Measurements from ENCODE around the gene PPIF.
"Not testable (repeated sequence)": the region's sequence is repeated elsewhere in the genome, so short reads cannot be mapped to it uniquely, and the experiment has no call there.

PPIF gene

DNA sequence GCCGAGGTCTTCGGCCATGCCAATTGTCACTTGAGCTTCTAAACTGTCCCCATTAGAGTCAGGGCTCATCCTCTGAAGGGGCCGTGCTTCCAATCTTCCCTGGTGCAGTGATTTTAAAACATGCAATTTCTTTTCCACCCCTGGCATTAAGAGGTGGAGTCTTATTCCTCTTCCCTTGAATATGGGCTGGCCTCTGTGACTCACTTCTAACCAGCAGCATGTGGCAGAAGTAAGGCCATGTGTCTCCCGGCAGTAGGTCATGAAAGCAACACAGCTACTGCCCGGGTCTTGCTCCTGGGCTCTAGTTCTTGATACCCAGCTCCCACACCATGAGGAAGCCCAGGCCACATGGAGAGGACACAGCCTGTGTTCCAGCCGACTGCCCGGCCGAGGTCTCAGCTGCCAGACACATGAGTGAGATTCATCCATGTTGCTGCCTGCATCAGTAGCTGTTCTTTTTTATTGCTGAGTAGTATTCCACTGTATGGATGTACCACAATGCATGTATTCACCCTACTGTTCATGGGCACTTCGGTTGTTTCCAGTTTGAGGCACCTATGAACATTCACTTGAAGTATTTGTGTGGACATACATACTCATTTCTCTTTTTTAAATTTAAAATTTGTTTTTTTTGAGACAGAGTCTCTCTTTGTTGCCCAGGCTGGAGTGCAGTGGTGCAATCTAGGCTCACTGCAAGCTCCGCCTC lies 14.5 kb upstream of the PPIF start:
- not testable (repeated sequence) for DNase-seq

DNA sequence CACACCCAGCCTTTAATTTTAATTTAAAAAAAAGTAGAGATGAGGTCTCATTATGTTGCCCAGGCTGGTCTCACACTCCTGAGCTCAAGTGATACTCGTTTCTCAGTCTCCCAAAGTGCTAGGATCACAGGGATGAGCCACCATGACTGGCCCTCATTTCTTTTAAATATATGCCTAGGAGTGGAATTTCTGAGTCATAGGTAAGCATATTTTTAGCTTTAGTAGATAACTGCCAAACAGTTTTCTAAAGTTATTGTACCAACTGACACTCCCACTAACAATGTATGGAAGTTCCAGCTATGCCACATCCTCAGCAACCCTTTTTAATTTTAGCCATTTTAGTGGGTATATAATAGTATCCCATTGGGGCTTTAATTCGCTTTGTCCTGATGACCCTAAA lies 13.8 kb upstream of the PPIF start:
- no peak for DNase-seq

- no peak for DNase-seq
Observed at GRCh38 chr10:79334573-79334972, 12.7 kb upstream of the PPIF start.

DNA sequence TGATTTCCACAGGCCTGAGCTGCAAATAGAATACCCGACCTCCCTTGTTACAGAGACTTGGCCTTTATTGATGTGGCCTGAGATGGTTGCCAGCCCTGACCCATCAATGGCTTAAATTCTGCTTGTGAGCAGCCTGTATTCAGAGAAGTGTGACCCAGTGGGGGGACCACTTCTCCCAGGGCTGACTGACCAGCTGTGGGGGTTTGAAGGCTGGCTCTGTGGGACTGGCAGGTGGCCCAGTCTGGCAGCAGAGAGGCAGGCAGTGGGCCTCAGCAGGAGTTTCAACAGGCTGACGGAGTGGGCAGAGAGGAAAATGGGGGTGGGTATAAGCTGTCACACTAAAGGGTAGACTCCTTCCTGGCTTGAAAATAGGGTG lies 12.2 kb upstream of the PPIF start:
- DNase-seq: no peak

GRCh38 chr10:79335470-79336235 lies 11.6 kb upstream of the PPIF start:
- DNase-seq: no peak

- DNase-seq: no peak
Observed at GRCh38 chr10:79336276-79336675, 11.0 kb upstream of the PPIF start.

DNA sequence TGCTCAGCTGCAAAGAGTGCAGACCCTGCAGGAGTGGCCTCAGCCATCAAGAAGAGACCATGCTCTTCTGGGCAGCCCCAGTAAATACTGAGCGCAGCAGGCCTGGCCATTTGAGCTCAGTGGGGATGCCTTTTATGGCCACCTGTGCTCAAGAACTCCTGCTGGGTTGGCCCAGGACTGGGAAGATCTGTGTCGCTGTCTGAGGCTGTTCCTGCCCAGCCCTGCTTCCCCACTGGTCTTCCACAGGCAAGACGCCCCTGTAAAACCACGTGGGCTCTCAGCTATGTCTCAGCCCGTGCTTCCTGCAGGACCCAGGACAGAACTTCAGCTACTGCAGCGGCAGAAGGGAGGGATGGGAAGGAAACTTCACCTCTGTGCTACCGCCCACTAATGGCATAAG lies 10.5 kb upstream of the PPIF start:
- DNase-seq: no peak

GRCh38 chr10:79337783-79338469 lies 9.3 kb upstream of the PPIF start:
- DNase-seq: not testable (repeated sequence)

GRCh38 chr10:79339266-79339665 lies 8.0 kb upstream of the PPIF start:
- DNase-seq: no peak

GRCh38 chr10:79340646-79341244 lies 6.5 kb upstream of the PPIF start:
- peak; percentile 15 for DNase-seq

- DNase-seq: peak; percentile 5
Observed at GRCh38 chr10:79342295-79342761, 4.9 kb upstream of the PPIF start.

GRCh38 chr10:79342811-79343561 lies 4.3 kb upstream of the PPIF start:
- peak; percentile 13 for DNase-seq

DNA sequence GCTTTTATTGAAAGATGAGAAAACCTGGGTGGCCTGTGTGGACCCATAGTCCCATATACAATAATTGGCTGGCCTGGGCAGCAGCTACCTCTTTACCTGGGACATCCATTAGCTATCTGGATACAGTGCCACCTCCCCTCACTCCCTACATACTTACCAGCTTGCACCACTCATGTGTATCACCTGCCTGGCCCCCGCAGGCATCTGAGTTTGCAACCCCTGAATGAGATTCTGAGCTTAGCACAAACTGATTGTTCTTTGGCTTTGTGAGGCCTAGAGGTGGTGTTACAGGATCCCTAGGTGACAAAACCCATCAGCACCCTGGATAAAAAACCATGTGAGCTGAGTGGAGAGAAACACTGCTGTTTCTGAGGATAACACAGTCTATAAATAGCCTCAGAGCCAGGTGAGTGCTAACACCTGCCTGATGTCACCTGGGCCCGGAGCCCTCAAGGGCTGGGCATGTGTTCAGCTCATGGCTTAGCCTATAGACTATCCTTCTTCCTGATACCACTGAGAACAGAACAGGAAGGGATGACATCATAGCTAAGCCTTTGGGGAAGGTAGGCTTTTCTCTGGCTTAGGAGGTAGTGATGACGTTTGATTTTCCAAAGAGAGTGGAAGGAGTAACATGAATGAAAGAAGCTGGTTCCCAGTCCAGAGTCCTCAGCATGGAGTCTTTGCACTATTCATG lies 2.6 kb upstream of the PPIF start:
- DNase-seq: peak; percentile 18

DNA sequence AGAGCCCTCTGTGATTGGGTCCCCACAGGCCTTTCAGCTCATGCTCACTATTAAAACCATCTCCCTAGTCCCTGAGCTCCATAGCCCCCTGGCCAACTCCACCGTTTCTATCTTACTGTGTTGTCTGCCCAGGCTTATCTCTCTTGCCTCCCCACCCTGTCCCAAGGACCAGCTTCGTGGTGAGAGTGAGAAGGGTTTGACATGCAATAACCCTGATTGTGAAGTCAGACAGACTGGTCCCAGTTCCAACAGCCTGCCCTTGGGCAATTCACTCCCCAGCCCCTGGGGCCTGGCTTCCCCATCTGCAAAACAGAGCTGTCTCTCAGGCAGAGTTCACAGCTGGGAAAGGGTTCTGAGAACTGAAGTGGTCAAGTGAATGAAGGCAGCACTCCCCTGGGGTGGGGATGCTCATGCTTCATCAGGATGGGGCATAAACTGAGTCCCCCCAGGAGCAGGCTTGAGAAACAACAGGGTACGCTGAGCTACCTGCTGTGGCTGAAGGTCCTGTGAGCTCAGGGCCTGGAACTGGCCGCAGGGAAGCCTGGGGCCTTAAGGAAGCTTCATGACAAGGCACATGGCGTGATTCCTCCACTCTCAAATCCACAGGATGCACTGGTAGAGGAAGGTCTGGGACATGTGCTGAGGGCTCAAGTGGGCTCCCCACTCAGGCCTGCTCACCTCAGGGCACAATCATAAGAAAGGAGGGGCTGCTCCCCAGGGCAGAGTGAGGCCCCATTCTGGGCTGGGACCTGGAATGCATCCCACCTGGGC lies 1.8 kb upstream of the PPIF start:
- DNase-seq: peak; percentile 26

GRCh38 chr10:79346012-79346340 lies 1.3 kb upstream of the PPIF start:
- DNase-seq: peak; percentile 21

- DNase-seq: no peak
Observed at GRCh38 chr10:79346388-79347225, 662 bp upstream of the PPIF start.

DNA sequence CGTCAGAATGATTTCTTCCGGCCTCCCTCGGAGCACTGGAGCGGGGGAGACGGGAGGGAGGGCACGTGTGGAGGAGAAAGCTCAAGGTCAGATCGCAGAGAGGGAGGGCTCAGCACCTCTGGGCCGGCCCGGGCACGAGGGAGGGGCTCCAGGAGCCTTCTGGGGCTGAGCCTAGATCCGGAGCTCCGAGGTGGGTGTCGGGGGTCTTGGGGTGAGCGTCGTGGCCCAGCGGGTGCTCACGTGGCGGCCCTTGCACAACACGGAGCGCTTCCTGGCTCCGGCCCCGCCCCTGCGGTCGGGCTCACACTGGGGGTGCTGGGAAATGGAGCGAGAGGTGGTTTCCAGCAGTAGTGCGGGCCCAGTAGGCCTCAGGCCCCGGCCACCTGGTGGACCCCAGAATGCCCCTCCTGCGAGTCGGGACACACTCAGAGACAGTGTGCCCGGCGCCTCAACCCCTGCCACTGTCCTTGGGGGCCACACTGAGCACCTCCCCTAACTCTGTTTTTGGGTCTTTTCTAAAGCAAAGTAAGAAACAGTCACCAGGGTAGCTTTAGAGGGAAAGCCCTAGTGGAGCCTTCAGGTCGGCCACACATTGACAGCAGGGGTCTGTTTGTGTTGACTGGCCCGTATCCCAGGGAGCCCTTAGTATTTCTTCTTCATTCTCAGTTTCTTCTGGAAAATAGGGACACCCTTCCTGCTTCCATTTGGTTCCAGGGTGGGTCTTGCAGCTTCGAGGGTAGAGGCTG lies 798 bp downstream of the PPIF start:
- peak; percentile 78 for DNase-seq

DNA sequence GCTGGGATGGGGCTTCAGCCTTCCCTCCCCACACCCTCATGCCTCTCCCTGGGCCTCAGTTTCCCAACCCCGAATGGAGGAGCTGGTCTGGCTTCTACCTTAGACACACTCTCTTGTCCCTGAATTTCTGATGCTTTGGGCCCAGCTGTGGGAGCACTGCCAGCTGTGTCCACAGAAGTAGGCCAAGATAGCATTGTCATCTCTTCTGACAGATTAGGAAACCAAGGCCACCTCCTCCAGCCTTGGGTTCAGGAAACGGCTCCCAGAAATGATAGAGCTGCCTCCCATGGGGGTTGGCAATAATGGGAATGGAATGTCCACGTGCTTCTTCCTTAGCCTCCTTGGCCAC lies 1.3 kb downstream of the PPIF start:
- DNase-seq: no peak

DNA sequence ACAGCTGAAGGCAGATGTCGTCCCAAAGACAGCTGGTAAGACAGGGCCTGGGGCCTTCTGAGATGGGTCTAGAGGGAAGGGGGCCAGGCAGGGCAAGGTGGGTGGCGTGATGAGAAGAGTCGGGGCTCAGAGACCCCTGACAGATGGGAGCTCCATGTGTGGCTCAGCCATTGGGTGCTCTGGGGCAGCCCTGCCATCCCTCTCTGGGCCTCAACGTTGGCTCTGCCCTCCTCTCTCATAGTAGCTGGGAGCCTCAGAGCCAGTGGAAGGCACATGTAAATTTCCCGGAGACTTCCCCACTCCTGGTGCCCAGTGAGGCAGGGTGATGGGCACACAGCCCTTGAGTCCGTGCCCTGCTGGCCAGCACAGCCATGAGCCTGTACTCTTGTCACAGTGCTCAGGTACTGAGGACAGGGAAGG lies 1.8 kb downstream of the PPIF start:
- no peak for DNase-seq

Measured in activated CD4-positive, CD25-positive, alpha-beta regulatory T cell treated with anti-CD3 and anti-CD28 coated beads, Interleukin-2, amount 50 U/mL, for 72 hours (primary cell).